NCI-H1436 (cell line): ENCODE measurements around the gene TET1.
"Not testable (repeated sequence)": the region's sequence is repeated elsewhere in the genome, so short reads cannot be mapped to it uniquely, and the experiment has no call there.

Experiments used
- DNase-seq: peaks from one replicate; lab custom pipeline; 2025; lab: John Stamatoyannopoulos, UW

Gene TET1

GRCh38 chr10:68560186-68560942 is at the start of gene TET1:
Gene TET1, plus strand, starts transcription at chr10:68560337. Its CDS starts 12,002 bp downstream, at chr10:68572339.
- peak; percentile 47 for DNase-seq

GRCh38 chr10:68516216-68516615 is 43.9 kb upstream of the TET1 start:
- not testable (repeated sequence) for DNase-seq

- DNase-seq, result no peak
These were observed 43.4 kb upstream of the TET1 start for GRCh38 chr10:68516766-68517165.

GRCh38 chr10:68517188-68517587 is 42.9 kb upstream of the TET1 start:
- no peak for DNase-seq

GRCh38 chr10:68518609-68519008 is 41.5 kb upstream of the TET1 start:
- not testable (repeated sequence) for DNase-seq

- DNase-seq, result not testable (repeated sequence)
These were observed 34.6 kb upstream of the TET1 start for GRCh38 chr10:68525490-68526038.

GRCh38 chr10:68526634-68527307 is 33.4 kb upstream of the TET1 start:
- no peak for DNase-seq

- no peak for DNase-seq
These were observed 23.2 kb upstream of the TET1 start for GRCh38 chr10:68536973-68537372.

- DNase-seq, result no peak
These were observed 22.3 kb upstream of the TET1 start for GRCh38 chr10:68537796-68538195.

- no peak for DNase-seq
These were observed 16.9 kb upstream of the TET1 start for GRCh38 chr10:68543004-68543918.

GRCh38 chr10:68550747-68551411 is 9.3 kb upstream of the TET1 start:
- DNase-seq, result peak; percentile 77

- no peak for DNase-seq
These were observed 7.0 kb upstream of the TET1 start for GRCh38 chr10:68553138-68553537.

- DNase-seq, result no peak
These were observed 6.5 kb upstream of the TET1 start for GRCh38 chr10:68553599-68553998.

- DNase-seq, result no peak
These were observed 1.7 kb upstream of the TET1 start for GRCh38 chr10:68558478-68558877.

GRCh38 chr10:68559251-68559650 is 886 bp upstream of the TET1 start:
- DNase-seq, result no peak

- no peak for DNase-seq
These were observed 324 bp upstream of the TET1 start for GRCh38 chr10:68559841-68560185.

- DNase-seq, result no peak
These were observed 1.1 kb downstream of the TET1 start for GRCh38 chr10:68560943-68561864.

- no peak for DNase-seq
These were observed 1.9 kb downstream of the TET1 start for GRCh38 chr10:68561865-68562649.

- DNase-seq, result no peak
These were observed 2.8 kb downstream of the TET1 start for GRCh38 chr10:68562661-68563570.
